Stimulated activated CD4-positive, alpha-beta T cell treated with anti-CD3 and anti-CD28 coated beads, TNF-alpha, amount 100 ng/mL, for 1 hour (primary cell): ENCODE results near the gene KHDC1.
"Not testable (repeated sequence)": the region's sequence is repeated elsewhere in the genome, so short reads cannot be mapped to it uniquely, and the experiment has no call there.

ENCODE experiments used
- DNase-seq, 3 donors: peaks; one replicate each; pipeline ENCODE4 v3.0.0-alpha.2; 2020; ENCODE audit warnings: low read depth in 3 of 3, low spot score in 1 of 3

The KHDC1 gene

DNA sequence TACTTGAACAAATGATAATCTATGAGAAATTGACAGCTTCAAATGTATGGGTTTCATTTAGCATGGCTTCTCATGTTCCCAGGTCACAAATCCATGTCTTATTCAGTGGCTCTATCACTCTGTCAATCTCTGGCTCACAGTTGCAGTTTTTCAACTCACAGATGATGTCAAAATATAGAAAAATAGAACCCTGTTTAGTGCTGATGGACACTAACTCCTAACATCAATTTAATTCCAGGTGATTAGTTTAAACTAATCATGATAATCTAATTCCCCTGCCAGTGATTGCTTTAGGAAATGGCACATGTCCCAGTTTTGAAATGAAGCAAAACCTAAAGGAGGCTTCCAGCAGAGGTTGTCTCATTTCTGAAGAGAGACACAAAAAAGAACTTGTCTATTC is 13.0 kb downstream of the KHDC1 start:
- DNase-seq = no peak

DNA sequence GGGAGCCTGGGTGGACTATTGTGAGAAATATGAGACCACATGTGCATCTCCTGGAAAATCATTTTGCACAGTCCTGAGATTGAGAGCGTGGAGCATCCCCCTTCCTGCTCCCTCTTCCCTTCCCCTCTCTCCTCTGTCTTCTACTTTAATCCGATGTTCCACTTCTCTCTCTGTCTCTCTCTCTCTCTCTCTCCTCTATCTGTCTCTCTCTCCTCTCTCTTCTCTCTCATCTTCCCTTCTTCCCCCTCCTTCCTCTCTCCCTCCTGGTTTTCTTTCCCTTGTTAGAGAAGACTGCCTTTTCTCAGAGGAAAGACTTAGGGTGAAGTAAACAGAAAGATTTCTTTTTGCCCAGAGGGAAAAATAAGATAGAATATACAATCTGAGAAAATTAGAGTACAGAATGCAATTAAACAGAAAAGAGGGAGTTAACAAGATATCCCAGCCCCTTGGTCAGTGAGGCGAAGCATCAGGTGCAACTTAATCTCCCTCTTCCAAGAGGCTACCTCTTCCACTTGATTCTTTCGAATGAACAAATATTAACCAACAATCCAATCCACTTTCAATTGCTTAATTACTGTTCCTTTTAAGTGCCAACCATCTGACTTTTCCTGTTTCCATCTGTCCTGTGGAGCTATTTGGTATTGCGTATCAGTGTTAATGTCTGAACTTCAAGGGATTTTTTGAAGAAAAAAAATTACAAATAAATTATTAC is 14.6 kb downstream of the KHDC1 start:
- DNase-seq = no peak

DNA sequence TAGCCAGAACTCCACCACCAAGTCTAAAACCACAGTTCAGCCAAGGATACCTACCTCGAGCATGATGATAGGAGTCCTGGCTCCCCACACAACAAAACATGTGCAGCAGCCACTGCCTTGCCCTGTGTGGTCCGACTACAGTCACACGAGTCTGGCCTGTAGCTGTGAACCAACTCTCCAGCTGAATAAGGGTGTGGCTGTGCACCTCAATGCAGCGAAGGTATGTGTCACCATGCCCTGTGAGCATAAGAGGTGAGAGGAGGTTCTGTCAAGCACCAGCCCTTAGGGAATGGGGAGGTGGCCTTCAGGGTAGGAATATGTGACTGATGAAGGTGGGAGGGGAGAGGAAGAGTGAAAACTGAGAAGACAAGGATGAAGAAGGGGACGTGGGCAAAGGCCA is 21.0 kb downstream of the KHDC1 start:
- no peak for DNase-seq

DNA sequence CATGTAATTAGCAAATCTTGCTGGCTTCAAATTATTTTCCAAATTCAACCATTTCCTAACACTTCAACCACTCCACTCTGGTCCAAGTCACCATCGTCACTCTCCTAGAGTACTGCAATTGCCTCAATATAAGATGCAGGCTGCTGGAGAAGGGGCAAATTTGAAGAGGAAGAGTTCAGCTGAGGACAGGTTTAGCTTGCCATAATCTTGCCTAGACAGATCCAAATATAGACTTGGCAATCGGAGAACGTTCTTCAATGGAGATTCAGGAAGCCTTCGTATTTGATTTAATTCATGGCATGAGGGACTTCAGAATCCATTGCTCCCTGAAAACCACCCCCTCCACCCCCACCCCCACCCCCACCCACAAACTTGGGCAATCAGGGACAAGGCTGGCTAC is 22.3 kb downstream of the KHDC1 start:
- no peak for DNase-seq

DNA sequence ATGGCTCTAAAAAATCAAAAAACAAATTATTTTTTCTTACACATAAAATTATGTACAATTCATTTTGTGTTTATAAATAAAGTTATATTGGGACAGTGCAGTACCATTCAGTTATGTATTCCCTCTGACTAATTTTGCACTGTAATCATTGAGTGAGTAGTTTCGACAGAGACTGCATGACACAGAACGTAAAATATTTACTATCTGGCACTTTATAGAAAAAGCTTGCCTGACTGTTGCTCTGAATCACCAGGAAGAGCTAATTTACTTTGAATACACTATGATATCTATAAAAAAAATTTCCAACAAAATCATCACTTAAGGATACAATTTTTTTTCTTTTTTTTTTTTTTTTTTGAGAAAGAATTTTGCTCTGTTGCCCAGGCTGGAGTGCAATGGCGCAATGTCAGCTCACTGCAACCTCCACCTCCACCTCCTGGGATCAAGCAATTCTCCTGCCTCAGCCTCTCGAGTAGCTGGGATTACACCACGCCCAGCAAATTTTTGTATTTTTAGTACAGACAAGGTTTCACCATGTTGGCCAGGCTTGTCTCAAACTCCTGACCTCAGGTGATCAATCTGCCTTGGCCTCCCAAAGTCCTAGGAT is 26.7 kb downstream of the KHDC1 start:
- no peak for DNase-seq

DNA sequence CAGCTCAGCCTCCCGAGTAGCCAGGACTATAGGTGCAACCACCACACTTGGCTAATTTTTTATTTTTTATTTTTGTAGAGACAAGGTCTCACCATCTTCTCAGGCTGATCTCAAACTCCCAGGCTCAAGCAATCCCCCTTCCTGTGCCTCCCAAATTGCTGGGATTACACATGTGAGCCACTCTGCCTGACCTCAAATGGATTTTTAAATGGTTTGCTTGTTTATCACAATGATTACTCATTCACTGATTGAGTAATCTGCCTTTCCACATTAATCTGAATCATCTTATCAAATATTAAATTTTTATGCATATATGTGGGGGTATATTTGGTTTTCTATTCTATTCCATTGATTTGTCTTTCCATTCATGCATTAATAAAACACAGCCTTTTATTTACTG is 28.3 kb downstream of the KHDC1 start:
- DNase-seq = no peak

DNA sequence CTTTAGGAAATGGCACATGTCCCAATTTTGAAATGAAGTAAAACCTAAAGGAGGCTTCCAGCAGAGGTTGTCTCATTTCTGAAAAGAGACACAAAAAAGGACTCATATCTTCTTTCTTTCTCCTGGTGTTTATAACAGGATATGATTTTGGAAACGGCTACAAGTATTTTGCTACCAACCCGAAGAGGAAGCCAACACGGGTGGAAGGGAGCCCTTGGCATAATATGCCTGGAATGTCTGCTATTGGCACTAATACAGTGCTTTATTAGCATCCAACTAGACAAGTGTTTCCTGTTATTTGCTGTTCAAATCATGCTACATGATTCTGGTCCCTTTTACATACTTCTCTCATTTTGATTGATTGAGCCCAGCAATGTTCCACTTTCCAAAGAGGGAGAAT is 29.0 kb downstream of the KHDC1 start:
- DNase-seq = not testable (repeated sequence)

DNA sequence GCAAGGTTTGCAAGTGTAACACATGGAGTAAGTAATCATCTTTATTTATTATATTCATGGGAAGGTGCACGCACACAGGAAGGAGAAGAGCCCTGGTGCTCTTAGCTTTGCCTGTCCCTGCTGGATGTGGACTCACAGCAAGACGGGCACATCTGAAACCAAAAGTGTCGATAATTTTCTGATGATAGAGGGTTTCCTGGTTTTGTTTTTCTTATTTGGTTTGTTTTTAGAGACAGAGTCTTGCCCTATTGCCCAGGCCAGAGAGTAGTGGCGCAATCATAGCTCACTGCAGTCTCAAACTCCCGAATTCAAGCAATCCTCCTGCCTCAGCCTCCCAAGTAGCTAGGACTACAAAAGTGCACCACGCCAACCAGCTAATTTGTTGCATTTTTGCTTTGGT is 29.9 kb downstream of the KHDC1 start:
- no peak for DNase-seq

DNA sequence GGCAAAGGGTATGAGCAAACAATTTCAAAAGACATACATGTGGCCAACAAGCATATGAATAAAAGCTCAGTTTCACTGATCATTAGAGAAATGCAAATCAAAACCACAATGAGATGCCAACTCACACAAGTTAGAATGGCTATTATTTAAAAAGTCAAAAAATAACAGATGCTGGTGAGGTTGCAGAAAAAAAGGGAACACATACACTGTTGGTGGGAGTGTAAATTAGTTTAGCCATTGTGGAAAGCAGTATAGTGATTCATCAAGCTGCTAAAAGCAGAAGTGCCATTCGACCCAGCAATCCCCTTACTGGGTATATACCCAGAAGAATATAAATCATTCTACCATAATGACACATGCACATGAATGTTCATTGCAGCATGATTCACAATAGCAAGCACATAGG is 31.0 kb downstream of the KHDC1 start:
- no peak for DNase-seq

DNA sequence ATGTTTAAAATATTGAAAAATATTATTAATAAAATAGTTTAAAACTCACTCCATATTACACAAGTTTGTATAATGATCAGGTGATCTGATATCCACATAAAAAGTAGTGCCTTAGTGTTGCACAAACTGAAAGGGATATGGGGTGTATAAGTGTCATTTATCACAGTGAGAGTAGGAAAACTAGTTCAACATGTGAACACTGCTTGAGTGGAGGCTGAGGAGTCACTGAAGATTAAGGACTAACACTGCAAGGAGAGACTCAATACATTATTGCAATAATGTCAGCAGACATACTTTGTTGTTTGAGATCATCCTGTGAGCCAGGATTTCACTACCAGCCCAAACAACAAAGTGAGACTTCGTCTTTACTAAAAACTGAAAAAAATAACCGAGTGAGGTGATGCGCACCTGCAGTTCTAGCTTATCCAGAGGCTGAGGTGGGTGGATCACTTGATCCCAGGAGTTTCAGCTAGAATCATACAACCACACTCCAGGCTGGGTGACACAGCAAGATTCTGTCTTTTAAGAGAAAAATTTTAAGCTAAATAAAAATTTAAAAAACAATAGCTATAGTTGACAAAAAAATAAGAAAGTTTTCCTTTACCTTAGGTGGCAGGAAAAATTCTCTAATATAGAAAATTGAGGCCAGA is 35.3 kb downstream of the KHDC1 start:
- no peak for DNase-seq

DNA sequence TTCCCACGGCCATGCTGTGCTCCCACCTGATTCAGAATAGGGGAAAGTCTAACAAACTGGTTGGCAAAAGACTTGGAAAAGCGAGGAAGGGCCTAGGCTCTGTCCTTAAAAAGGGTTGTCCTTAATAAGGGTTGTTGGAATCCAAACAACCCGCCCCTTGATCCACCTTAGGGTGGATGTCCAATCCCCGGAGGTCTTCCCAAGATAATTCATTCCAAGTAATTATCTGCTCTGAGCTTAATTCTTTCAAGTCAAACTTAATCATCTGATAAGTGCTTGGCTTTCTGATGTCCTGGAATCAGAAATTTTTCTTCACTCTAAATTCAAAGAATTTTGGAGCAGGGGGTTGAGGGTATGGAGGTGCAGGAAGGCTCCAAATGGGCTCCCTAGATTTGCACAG is 37.6 kb downstream of the KHDC1 start, which contains the start of gene KHDC1L:
KHDC1L (minus strand) TSS at position 101 of the 400 bp plus-strand sequence; CDS start at position 13, 88 bp downstream.
- no peak for DNase-seq

DNA sequence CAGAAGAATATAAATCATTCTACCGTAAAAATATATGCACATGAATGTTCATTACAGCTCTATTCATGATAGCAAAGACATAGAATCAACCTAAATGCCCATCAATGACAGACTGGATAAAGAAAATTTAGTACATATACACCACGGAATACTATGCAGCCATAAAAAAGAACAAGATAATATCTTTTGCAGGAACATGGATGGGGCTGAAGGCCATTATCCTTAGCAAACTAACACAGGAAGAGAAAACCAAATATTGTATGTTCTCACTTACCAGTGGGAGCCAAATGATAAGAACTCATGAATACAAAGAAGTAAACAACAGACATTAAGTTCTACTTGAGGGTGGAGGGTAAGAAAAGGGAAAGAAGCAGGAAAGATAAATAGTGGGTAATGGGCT is 46.1 kb downstream of the KHDC1 start:
- DNase-seq = no peak

DNA sequence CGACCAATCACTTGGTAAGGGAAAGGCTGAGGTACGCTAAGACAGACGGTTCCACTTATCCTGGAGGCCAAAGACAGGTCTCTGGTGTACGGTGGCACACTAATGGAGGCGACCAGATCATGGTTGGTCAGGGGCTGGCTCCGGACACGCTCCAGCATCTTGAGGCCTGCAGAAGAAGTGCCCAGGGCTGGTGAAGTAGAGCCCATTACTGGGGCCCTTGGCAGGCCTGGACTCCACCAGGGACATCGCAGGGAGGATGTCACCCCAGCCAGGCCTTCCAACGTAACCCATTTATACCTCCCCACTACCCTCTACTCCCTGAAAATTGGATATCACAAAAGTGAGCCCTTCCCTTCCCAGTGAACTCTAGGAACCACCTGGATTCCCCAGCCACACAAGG is 53.9 kb downstream of the KHDC1 start:
- DNase-seq = no peak

DNA sequence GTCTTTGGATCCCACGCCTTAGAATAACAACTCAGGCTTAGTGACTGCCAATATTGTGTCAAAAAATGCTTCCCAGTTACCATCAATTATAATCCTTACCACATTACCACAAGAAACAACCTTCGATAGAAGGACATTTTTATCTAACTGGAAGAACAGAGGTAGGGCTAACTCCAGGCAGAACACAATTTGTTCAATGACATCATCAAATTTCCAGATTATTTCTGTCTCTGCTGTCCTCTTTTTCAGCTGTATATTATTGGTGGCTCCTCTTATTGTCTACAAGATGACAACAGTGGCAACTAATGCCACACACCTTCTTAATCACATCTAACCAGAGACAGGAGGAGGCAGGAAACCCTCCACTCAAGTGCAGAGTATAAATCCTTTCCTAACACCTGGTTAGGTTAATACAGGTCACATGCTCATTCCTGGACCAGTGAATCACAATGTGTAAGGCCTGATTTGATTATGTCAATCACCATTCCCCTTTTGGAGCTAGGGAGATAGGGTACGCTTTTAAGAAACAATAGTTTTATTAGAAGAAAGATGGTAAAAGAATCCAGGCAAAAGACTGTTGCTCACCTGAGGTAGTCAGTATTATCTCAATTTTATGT is 55.7 kb downstream of the KHDC1 start:
- no peak for DNase-seq

DNA sequence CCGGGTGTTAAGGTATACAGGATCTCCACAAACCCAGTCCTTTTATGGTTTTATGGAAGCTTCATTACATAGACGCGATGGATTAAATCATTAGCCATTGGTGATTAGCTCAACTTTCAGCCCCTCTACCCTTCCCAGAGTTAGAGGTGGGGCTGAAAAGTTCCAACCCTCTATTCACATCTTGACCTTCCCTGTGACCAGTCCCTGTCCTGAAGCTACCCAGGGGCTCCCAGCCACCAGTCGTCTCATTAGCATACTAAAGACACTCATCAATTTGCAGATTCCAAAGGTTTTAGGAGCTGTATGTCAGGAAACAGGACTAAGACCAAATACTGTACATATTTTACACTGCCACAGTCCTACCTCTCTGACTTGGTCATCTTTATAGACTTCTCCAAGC is 58.7 kb downstream of the KHDC1 start:
- DNase-seq = no peak

DNA sequence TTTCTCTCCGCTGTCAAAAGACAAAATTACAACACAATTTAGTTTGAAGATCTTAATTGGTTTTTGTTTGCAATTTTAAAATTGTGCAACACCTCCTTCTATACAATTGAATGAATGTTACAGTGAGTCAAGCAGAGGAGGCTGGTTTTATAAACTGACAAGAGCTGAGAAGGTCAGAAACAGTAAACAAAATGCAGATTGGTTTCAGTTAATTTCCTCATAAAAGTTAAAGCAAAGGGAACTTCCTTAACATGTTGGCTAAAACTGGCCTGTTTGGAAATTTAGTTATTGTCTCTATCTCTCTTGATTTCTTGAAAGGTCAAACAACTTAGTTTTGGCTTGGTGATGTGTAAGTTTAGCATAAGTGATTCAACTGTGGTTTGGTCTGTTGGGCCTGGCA is 59.9 kb downstream of the KHDC1 start:
- no peak for DNase-seq

DNA sequence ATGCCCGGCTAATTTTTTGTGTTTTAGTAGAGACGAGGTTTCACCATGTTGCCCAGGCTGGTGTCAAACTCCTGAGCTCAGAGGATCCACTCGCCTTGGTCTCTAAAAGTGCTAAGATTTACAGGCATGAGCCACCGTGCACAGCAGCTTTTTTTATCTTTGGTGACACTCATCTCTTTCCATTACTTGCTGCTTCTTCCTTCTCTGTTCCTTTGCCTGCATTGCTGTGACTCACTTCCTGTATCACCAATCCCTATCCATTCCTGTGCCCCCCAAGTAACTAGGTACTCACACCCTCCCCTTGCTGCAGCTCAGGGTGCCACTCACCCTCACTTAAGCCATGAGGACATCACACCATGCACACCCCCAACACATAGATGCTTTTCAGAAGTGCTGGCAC is 62.3 kb downstream of the KHDC1 start:
- DNase-seq = no peak

DNA sequence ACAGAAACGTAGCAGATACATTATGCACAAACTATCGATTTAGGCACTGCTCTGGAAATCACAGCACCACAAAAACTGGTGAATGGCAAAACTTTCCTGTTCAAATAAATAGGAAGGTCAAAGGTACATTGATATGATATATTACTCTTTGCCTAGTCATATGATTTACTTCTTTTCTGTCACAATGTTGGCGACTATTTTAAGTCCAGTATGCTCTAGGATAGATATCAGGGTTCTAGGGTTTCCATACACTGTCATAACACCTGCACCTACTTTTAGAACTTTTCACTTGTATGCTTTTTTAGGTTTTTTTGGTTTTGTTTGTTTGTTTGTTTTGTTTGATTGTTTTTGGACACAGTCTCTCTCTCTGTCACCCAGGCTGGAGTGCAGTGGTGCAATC is 62.7 kb downstream of the KHDC1 start:
- no peak for DNase-seq

DNA sequence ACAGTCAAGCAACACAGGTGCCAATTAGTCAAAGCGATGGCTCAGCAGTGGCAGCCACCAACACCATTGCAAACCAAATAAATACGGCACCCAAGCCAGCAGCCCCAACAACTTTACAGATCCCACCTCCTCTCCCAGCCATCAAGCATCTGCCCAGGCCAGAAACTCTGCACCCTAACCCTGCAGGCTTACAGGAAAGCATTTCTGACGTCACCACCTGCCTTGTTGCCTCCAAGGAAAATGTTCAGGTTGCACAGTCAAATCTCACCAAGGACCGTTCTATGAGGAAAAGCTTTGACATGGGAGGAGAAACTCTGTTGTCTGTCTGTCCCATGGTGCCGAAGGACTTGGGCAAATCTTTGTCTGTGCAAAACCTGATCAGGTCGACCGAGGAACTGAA is 68.3 kb downstream of the KHDC1 start:
- DNase-seq = no peak

DNA sequence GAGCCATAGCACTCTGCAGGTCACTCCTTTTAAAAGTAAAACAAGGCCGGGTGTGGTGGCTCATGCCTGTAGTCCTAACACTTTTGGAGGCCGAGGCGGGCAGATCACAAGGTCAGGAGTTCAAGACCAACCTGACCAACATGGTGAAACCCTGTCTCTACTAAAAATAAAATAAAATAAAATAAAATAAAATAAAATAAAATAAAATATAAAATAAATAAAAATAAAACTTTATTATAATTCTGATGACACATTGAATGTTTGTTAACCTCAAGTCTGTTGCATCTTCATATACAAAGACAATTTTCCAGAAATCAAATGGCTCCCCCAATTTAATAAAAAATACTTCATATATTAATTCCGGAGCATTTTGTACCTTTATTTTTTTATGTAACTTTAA is 69.7 kb downstream of the KHDC1 start:
- DNase-seq = not testable (repeated sequence)
